ENCODE measurements around the gene FKBP11.

- no peak for TF ChIP-seq CTCF (IDR thresholded peaks at IDR 0.05)
- no peak for TF ChIP-seq EZH2 (IDR thresholded peaks at IDR 0.05)
- TF ChIP-seq EZH2phosphoT487 (IDR thresholded peaks at IDR 0.05) = no peak
Measured at GRCh38 chr12:48889679-48890078, 35.6 kb downstream of the FKBP11 start.
